Astrocyte (in vitro differentiated cells and primary cell): ENCODE measurements around the gene AKT3.

Source experiments
- CTCF ChIP-seq: IDR thresholded peaks from 2 replicates; pipeline ENCODE4 v1.5.1; 2011; ENCODE audit warnings: low read depth, mild to moderate bottlenecking, inconsistent platforms, low read length, moderate library complexity; ENCODE audit not compliant: insufficient read depth
- EZH2 ChIP-seq: IDR thresholded peaks from 2 replicates; pipeline ENCODE4 v1.6.1; 2012; ENCODE audit warnings: mild to moderate bottlenecking, low read length, inconsistent platforms; ENCODE audit not compliant: insufficient read depth

- TF ChIP-seq EZH2 (no peak), CTCF (no peak)
Measured at GRCh38 chr1:243735457-243735856, 114.6 kb downstream of the AKT3 start.
